SK-N-SH treated with all-trans-retinoic acid at 6 μM for 48 hours (cell line): ENCODE data around the gene FBXL16.

Experiments used
- CSRNP3 ChIP-seq: fragments of 250-450 bp; sonication (Bioruptor Pico); IDR thresholded peaks from 2 replicates; pipeline ENCODE4 v1.5.1; 2021; ENCODE audit warnings: mild to moderate bottlenecking, moderate library complexity
- ESRRG ChIP-seq: fragments of 250-450 bp; sonication (Bioruptor Pico); IDR thresholded peaks from 2 replicates; pipeline ENCODE4 v1.6.1; 2021; ENCODE audit warnings: mild to moderate bottlenecking
- ISL1 ChIP-seq: fragments of 250-450 bp; sonication (Bioruptor Pico); IDR thresholded peaks from 2 replicates; pipeline ENCODE4 v2.1.2; 2022; ENCODE audit warnings: mild to moderate bottlenecking, moderate library complexity
- TCF4 ChIP-seq: fragments of 250-450 bp; sonication (Bioruptor Pico); IDR thresholded peaks from 2 replicates; pipeline ENCODE4 v1.8.0; 2021; ENCODE audit warnings: mild to moderate bottlenecking, moderate library complexity, borderline replicate concordance
- TOX ChIP-seq: fragments of 250-450 bp; sonication (Bioruptor Pico); IDR thresholded peaks from 2 replicates; pipeline ENCODE4 v1.8.0; 2021; ENCODE audit warnings: mild to moderate bottlenecking, moderate library complexity, borderline replicate concordance
- TSHZ2 ChIP-seq: fragments of 250-450 bp; sonication (Bioruptor Pico); IDR thresholded peaks from 2 replicates; pipeline ENCODE4 v1.5.0; 2020; ENCODE audit warnings: mild to moderate bottlenecking, moderate library complexity
- ZC3H10 ChIP-seq: fragments of 250-450 bp; sonication (Bioruptor Pico); IDR thresholded peaks from 2 replicates; pipeline ENCODE4 v1.5.1; 2021; ENCODE audit warnings: mild to moderate bottlenecking, moderate library complexity
- ZFP3 ChIP-seq: fragments of 250-450 bp; sonication (Bioruptor Pico); IDR thresholded peaks from 2 replicates; pipeline ENCODE4 v1.5.0; 2020; ENCODE audit warnings: mild to moderate bottlenecking, moderate library complexity
- ZNF565 ChIP-seq: fragments of 450-650 bp; formaldehyde crosslinking; conservative IDR thresholded peaks from 2 replicates; pipeline ENCODE4 v1.5.0; 2020; ENCODE audit warnings: low read depth, mild to moderate bottlenecking, moderate library complexity
- ZNF70 ChIP-seq: fragments of 450-650 bp; formaldehyde crosslinking; IDR thresholded peaks from 2 replicates; pipeline ENCODE4 v1.5.0; 2020; ENCODE audit warnings: mild to moderate bottlenecking, moderate library complexity
- TF ChIP-seq, protein P1 (sequence below): fragments of 250-450 bp; sonication (Bioruptor Pico); IDR thresholded peaks from 2 replicates; pipeline ENCODE4 v1.8.0; 2020; ENCODE audit warnings: mild to moderate bottlenecking, moderate library complexity, borderline replicate concordance
- TF ChIP-seq, protein P2 (sequence below): fragments of 250-450 bp; sonication (Bioruptor Pico); IDR thresholded peaks from 2 replicates; pipeline ENCODE4 v1.8.0; 2021; ENCODE audit warnings: low read depth, mild to moderate bottlenecking, moderate library complexity, borderline replicate concordance
- TF ChIP-seq, protein P3 (sequence below): fragments of 250-450 bp; sonication (Bioruptor Pico); IDR thresholded peaks from 2 replicates; pipeline ENCODE4 v1.5.1; 2020; ENCODE audit warnings: low read depth, mild to moderate bottlenecking, moderate library complexity

GRCh38 chr16:751152-752006 is 45.8 kb upstream of the FBXL16 start:
- TF ChIP-seq, protein P1, sequence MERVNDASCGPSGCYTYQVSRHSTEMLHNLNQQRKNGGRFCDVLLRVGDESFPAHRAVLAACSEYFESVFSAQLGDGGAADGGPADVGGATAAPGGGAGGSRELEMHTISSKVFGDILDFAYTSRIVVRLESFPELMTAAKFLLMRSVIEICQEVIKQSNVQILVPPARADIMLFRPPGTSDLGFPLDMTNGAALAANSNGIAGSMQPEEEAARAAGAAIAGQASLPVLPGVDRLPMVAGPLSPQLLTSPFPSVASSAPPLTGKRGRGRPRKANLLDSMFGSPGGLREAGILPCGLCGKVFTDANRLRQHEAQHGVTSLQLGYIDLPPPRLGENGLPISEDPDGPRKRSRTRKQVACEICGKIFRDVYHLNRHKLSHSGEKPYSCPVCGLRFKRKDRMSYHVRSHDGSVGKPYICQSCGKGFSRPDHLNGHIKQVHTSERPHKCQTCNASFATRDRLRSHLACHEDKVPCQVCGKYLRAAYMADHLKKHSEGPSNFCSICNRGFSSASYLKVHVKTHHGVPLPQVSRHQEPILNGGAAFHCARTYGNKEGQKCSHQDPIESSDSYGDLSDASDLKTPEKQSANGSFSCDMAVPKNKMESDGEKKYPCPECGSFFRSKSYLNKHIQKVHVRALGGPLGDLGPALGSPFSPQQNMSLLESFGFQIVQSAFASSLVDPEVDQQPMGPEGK (CRISPR knock-in tag): no peak
- no peak for TF ChIP-seq ZNF565 (CRISPR knock-in tag)
- TF ChIP-seq TCF4: no peak
- no peak for TF ChIP-seq TSHZ2
- TF ChIP-seq ZC3H10: no peak
- TF ChIP-seq CSRNP3: no peak
- TF ChIP-seq, protein P2, sequence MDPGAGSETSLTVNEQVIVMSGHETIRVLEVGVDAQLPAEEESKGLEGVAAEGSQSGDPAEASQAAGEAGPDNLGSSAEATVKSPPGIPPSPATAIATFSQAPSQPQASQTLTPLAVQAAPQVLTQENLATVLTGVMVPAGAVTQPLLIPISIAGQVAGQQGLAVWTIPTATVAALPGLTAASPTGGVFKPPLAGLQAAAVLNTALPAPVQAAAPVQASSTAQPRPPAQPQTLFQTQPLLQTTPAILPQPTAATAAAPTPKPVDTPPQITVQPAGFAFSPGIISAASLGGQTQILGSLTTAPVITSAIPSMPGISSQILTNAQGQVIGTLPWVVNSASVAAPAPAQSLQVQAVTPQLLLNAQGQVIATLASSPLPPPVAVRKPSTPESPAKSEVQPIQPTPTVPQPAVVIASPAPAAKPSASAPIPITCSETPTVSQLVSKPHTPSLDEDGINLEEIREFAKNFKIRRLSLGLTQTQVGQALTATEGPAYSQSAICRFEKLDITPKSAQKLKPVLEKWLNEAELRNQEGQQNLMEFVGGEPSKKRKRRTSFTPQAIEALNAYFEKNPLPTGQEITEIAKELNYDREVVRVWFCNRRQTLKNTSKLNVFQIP (CRISPR knock-in tag): no peak
- TF ChIP-seq, protein P3, sequence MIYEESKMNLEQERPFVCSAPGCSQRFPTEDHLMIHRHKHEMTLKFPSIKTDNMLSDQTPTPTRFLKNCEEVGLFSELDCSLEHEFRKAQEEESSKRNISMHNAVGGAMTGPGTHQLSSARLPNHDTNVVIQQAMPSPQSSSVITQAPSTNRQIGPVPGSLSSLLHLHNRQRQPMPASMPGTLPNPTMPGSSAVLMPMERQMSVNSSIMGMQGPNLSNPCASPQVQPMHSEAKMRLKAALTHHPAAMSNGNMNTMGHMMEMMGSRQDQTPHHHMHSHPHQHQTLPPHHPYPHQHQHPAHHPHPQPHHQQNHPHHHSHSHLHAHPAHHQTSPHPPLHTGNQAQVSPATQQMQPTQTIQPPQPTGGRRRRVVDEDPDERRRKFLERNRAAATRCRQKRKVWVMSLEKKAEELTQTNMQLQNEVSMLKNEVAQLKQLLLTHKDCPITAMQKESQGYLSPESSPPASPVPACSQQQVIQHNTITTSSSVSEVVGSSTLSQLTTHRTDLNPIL: no peak
- TF ChIP-seq TOX (CRISPR knock-in tag): no peak
- TF ChIP-seq ZNF70 (CRISPR knock-in tag): no peak
- no peak for TF ChIP-seq ESRRG (CRISPR knock-in tag)
- no peak for TF ChIP-seq ISL1 (CRISPR knock-in tag)
- no peak for TF ChIP-seq ZFP3 (CRISPR knock-in tag)
